ENCODE data around the gene ARHGEF26.

The ARHGEF26 gene

GRCh38 chr3:154290187-154290586 is 169.0 kb downstream of the ARHGEF26 start:
- Histone ChIP-seq H3K4me3 (ENCODE audit: low read length in 2 of 2) (no peak overlapping the region), H3K9ac (ENCODE audit: low read length in 2 of 2) (no peak overlapping the region), H3K36me3 (ENCODE audit: control insufficient read depth in 2 of 2, insufficient read depth in 2 of 2, low read length in 2 of 2) (peaks cover 9 to 30% of the 10 kb centered on the region in 2 donors), H3K27me3 (ENCODE audit: control insufficient read depth in 1 of 2, insufficient read depth in 2 of 2, low read length in 2 of 2) (no peaks in the 10 kb centered on the region), H3K27ac (ENCODE audit: low read length) (no peak overlapping the region), H3K4me1 (ENCODE audit: control insufficient read depth, insufficient read depth, low read length) (no peaks in the 10 kb centered on the region), H3K9me3 (ENCODE audit: control insufficient read depth in 2 of 2, low read length in 2 of 2) (no peaks in the 10 kb centered on the region)

GRCh38 chr3:154294016-154294415 is 172.8 kb downstream of the ARHGEF26 start:
- Histone ChIP-seq H3K4me3 (ENCODE audit: low read length in 2 of 2) (no peak overlapping the region), H3K9me3 (ENCODE audit: control insufficient read depth in 2 of 2, low read length in 2 of 2) (no peaks in the 10 kb centered on the region), H3K4me1 (ENCODE audit: control insufficient read depth, insufficient read depth, low read length) (no peaks in the 10 kb centered on the region), H3K36me3 (ENCODE audit: control insufficient read depth in 2 of 2, insufficient read depth in 2 of 2, low read length in 2 of 2) (peaks cover 9 to 38% of the 10 kb centered on the region in 2 donors), H3K27me3 (ENCODE audit: control insufficient read depth in 1 of 2, insufficient read depth in 2 of 2, low read length in 2 of 2) (no peaks in the 10 kb centered on the region), H3K27ac (ENCODE audit: low read length) (no peak overlapping the region), H3K9ac (ENCODE audit: low read length in 2 of 2) (no peak overlapping the region)

- Histone ChIP-seq H3K27ac (ENCODE audit: low read length) (no peak overlapping the region), H3K4me3 (ENCODE audit: low read length in 2 of 2) (no peak overlapping the region), H3K9ac (ENCODE audit: low read length in 2 of 2) (no peak overlapping the region), H3K36me3 (ENCODE audit: control insufficient read depth in 2 of 2, insufficient read depth in 2 of 2, low read length in 2 of 2) (peaks cover 40 to 60% of the 10 kb centered on the region in 2 donors), H3K27me3 (ENCODE audit: control insufficient read depth in 1 of 2, insufficient read depth in 2 of 2, low read length in 2 of 2) (no peaks in the 10 kb centered on the region), H3K9me3 (ENCODE audit: control insufficient read depth in 2 of 2, low read length in 2 of 2) (no peaks in the 10 kb centered on the region), H3K4me1 (ENCODE audit: control insufficient read depth, insufficient read depth, low read length) (no peaks in the 10 kb centered on the region)
These were observed 180.4 kb downstream of the ARHGEF26 start for GRCh38 chr3:154301561-154301960.

GRCh38 chr3:154304116-154304786 is 183.1 kb downstream of the ARHGEF26 start:
- Histone ChIP-seq H3K4me1 (ENCODE audit: control insufficient read depth, insufficient read depth, low read length) (no peaks in the 10 kb centered on the region), H3K9me3 (ENCODE audit: control insufficient read depth in 2 of 2, low read length in 2 of 2) (no peaks in the 10 kb centered on the region), H3K9ac (ENCODE audit: low read length in 2 of 2) (no peak overlapping the region), H3K4me3 (ENCODE audit: low read length in 2 of 2) (no peak overlapping the region), H3K27ac (ENCODE audit: low read length) (no peak overlapping the region), H3K36me3 (ENCODE audit: control insufficient read depth in 2 of 2, insufficient read depth in 2 of 2, low read length in 2 of 2) (peaks cover 43 to 59% of the 10 kb centered on the region in 2 donors), H3K27me3 (ENCODE audit: control insufficient read depth in 1 of 2, insufficient read depth in 2 of 2, low read length in 2 of 2) (no peaks in the 10 kb centered on the region)

GRCh38 chr3:154304936-154305335 is 183.7 kb downstream of the ARHGEF26 start:
- H3K36me3 ChIP-seq (ENCODE audit: control insufficient read depth in 2 of 2, insufficient read depth in 2 of 2, low read length in 2 of 2) = peaks cover 41 to 54% of the 10 kb centered on the region in 2 donors
- no peaks in the 10 kb centered on the region for H3K9me3 ChIP-seq (ENCODE audit: control insufficient read depth in 2 of 2, low read length in 2 of 2)
- H3K27me3 ChIP-seq (ENCODE audit: control insufficient read depth in 1 of 2, insufficient read depth in 2 of 2, low read length in 2 of 2) = no peaks in the 10 kb centered on the region
- H3K4me3 ChIP-seq (ENCODE audit: low read length in 2 of 2) = no peak overlapping the region
- H3K27ac ChIP-seq (ENCODE audit: low read length) = no peak overlapping the region
- H3K9ac ChIP-seq (ENCODE audit: low read length in 2 of 2) = no peak overlapping the region
- no peaks in the 10 kb centered on the region for H3K4me1 ChIP-seq (ENCODE audit: control insufficient read depth, insufficient read depth, low read length)

GRCh38 chr3:154307363-154307762 is 186.2 kb downstream of the ARHGEF26 start:
- H3K27me3 ChIP-seq (ENCODE audit: control insufficient read depth in 1 of 2, insufficient read depth in 2 of 2, low read length in 2 of 2) = no peaks in the 10 kb centered on the region
- no peak overlapping the region for H3K9ac ChIP-seq (ENCODE audit: low read length in 2 of 2)
- peaks cover 30 to 34% of the 10 kb centered on the region in 2 donors for H3K36me3 ChIP-seq (ENCODE audit: control insufficient read depth in 2 of 2, insufficient read depth in 2 of 2, low read length in 2 of 2)
- no peak overlapping the region for H3K27ac ChIP-seq (ENCODE audit: low read length)
- no peak overlapping the region for H3K4me3 ChIP-seq (ENCODE audit: low read length in 2 of 2)
- no peaks in the 10 kb centered on the region for H3K4me1 ChIP-seq (ENCODE audit: control insufficient read depth, insufficient read depth, low read length)
- H3K9me3 ChIP-seq (ENCODE audit: control insufficient read depth in 2 of 2, low read length in 2 of 2) = no peaks in the 10 kb centered on the region
